ENCODE data around the gene ERICH4. TPM values are rescaled to one million over a fixed set of nuclear protein-coding genes. Genes with fewer than 3 reads are reported as not detected.

Gene ERICH4
- total and polyA plus RNA-seq, 2 donors (not counting 3 experiments of a cell fraction or from before 2014, with no cell fraction given) = not detected

GRCh38 chr19:41426952-41427646 is 15.9 kb upstream of the ERICH4 start, which contains the start of gene B3GNT8:
TSS of gene B3GNT8 (minus strand) at chr19:41427374. CDS start at chr19:41426778, 596 bp downstream.
- intact Hi-C loops (cut with micrococcal nuclease) = loop anchor here (1.0 to 2.0 kb wide), 3 partner anchors 30 to 73 kb away; partner anchors contain the start of genes B9D2, BCKDHA and EXOSC5
- DNase-seq (ENCODE audit: low read depth, low spot score) (peak; percentile 60), FAIRE-seq (peak; percentile 91)
- H3K27ac ChIP-seq (ENCODE audit: insufficient read depth, low read depth, low read length) = peak within 1 kb of the TSS; percentile 62
- H3K9me1 ChIP-seq (replicated peaks; ENCODE audit: control insufficient read depth, extremely low read depth, insufficient read depth, low read length) = no peaks in the 10 kb centered on the region
- BruUV-seq (replicated peaks) = no TSS peak
- dilution Hi-C loops (cut with MboI; ENCODE audit: extremely low pct_ligation_motif_present, low sequenced_read_pairs) = no loop called here
- H3K27me3 ChIP-seq (ENCODE audit: control insufficient read depth in 2 of 2, insufficient read depth in 2 of 2, low read length in 2 of 2) = no peaks in the 10 kb centered on the region
- ChIA-PET CTCF (interaction anchor here (0.8 to 4.1 kb wide), 9 partner anchors 12 to 1953 kb away, joined by 3 to 17 read pairs (median 3); no protein-coding TSS in a partner anchor), POLR2A (interaction anchor here (0.7 kb wide), 1 partner anchor 59 kb away, joined by 3 read pairs; no protein-coding TSS in a partner anchor)
- TF ChIP-seq MYC (IDR thresholded peaks at IDR 0.05; ENCODE audit: low read depth, low read length) (no peak), POLR2AphosphoS5 (IDR thresholded peaks at IDR 0.05; ENCODE audit: insufficient read depth, low read depth, low read length) (peak; percentile 39), EZH2 (IDR thresholded peaks at IDR 0.05; ENCODE audit: borderline replicate concordance, low read depth, low read length, severe bottlenecking) (no peak), POLR2A (IDR thresholded peaks at IDR 0.05; ENCODE audit: low read depth, low read length) (peak; percentile 51), CTCF (IDR thresholded peaks at IDR 0.05; ENCODE audit: extremely low read depth in 1 of 2, insufficient read depth in 1 of 2, low read depth in 1 of 2, low read length in 2 of 2) (no peak), FOS (IDR thresholded peaks at IDR 0.05; ENCODE audit: borderline replicate concordance, insufficient read depth, low read length) (no peak), GATA2 (IDR thresholded peaks at IDR 0.05; ENCODE audit: insufficient read depth, insufficient read length, low read depth, low read length) (no peak)
- peak within 1 kb of the TSS; percentile 53 for H3K9ac ChIP-seq (replicated peaks; ENCODE audit: extremely low read depth, insufficient read depth, low read length)
- peaks cover 0 to 24% of the 10 kb centered on the region in 2 experiments for H3K36me3 ChIP-seq (ENCODE audit: control insufficient read depth in 2 of 2, extremely low read depth in 1 of 2, insufficient read depth in 2 of 2, low read length in 2 of 2)
- H3K79me2 ChIP-seq (ENCODE audit: control insufficient read depth, insufficient read depth, low read length) = peaks cover 5% of the 10 kb centered on the region
- peak within 1 kb of the TSS; percentile 73 for H2AFZ ChIP-seq (ENCODE audit: low read depth, low read length)
- no peaks in the 10 kb centered on the region for H3K9me3 ChIP-seq (replicated peaks; ENCODE audit: control insufficient read depth, insufficient read depth, low read length)
- H4K20me1 ChIP-seq (replicated peaks; ENCODE audit: control insufficient read depth, extremely low read depth, insufficient read depth, low read length) = no peaks in the 10 kb centered on the region
- H3K4me1 ChIP-seq (ENCODE audit: control insufficient read depth, extremely low read depth, insufficient read depth, low read length) = peaks cover 25% of the 10 kb centered on the region
- peak within 1 kb of the TSS; percentile 41 to 49 (median 41) for H3K4me3 ChIP-seq (replicated peaks in 1 of 3; ENCODE audit: insufficient read depth in 1 of 3, low read depth in 1 of 3, low read length in 3 of 3)
- H3K4me2 ChIP-seq (ENCODE audit: insufficient read depth, low read length) = peak within 1 kb of the TSS; percentile 50
